ENCODE data around the gene SPATA25.

DNA sequence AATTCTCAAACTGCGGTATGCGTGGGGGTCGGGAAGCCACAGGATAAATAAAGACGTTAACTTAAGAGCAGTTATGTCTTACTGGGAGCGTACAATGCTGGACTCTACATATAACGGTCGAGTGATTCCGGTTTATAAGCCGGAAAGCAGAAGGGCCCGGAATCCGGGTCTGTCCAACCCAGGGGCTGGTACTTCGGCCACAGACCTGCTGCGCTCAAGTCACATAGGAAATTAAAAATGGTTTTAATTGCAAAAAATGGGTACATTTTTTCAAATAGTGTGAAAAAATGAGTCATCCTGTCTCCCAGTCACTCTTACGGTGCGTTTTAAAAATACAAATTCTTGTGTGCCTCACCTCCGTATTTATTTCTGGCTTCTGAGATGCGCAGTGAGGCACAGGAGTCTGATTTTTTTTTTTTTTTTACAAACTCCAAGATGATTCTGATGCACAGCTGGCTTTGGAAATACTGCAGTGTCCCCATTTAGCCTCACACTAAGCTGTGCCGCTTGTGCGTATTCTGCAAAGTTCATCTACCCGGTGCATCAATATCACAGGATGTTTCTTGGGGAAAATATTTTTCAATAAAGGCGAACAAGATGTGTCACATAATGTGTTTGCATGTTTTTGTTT is 48.1 kb upstream of the SPATA25 start:
- TF ChIP-seq EP300 (IDR thresholded peaks at IDR 0.05; ENCODE audit: borderline replicate concordance) (no peak), CEBPB (IDR thresholded peaks at IDR 0.05) (no peak)
- TF ChIP-seq, protein P1, sequence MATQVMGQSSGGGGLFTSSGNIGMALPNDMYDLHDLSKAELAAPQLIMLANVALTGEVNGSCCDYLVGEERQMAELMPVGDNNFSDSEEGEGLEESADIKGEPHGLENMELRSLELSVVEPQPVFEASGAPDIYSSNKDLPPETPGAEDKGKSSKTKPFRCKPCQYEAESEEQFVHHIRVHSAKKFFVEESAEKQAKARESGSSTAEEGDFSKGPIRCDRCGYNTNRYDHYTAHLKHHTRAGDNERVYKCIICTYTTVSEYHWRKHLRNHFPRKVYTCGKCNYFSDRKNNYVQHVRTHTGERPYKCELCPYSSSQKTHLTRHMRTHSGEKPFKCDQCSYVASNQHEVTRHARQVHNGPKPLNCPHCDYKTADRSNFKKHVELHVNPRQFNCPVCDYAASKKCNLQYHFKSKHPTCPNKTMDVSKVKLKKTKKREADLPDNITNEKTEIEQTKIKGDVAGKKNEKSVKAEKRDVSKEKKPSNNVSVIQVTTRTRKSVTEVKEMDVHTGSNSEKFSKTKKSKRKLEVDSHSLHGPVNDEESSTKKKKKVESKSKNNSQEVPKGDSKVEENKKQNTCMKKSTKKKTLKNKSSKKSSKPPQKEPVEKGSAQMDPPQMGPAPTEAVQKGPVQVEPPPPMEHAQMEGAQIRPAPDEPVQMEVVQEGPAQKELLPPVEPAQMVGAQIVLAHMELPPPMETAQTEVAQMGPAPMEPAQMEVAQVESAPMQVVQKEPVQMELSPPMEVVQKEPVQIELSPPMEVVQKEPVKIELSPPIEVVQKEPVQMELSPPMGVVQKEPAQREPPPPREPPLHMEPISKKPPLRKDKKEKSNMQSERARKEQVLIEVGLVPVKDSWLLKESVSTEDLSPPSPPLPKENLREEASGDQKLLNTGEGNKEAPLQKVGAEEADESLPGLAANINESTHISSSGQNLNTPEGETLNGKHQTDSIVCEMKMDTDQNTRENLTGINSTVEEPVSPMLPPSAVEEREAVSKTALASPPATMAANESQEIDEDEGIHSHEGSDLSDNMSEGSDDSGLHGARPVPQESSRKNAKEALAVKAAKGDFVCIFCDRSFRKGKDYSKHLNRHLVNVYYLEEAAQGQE (IDR thresholded peaks at IDR 0.05; ENCODE audit: low read depth): no peak
- TF ChIP-seq, protein P2, sequence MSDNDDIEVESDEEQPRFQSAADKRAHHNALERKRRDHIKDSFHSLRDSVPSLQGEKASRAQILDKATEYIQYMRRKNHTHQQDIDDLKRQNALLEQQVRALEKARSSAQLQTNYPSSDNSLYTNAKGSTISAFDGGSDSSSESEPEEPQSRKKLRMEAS (IDR thresholded peaks at IDR 0.05): no peak

All from Ishikawa (cell line).